DOHH2 (cell line): ENCODE measurements around the gene CACNA2D1.

Experiments
- CTCF ChIP-seq: fragments of 200-600 bp; sonication (generic); IDR thresholded peaks from one replicate; pipeline ENCODE4 v1.5.1; 2014; ENCODE audit warnings: antibody characterized with exemption, mild to moderate bottlenecking, low read depth, low read length; ENCODE audit not compliant: poor library complexity, severe bottlenecking
- EZH2phosphoT487 ChIP-seq: fragments of 200-600 bp; sonication (generic); IDR thresholded peaks from 2 replicates; pipeline ENCODE4 v1.6.1; 2017; ENCODE audit warnings: borderline replicate concordance, mild to moderate bottlenecking, antibody characterized with exemption, low read length, moderate library complexity, mixed read lengths

- TF ChIP-seq CTCF (no peak), EZH2phosphoT487 (no peak)
These were observed 5.1 kb downstream of the CACNA2D1 start for GRCh38 chr7:82438521-82438920.
